GM13976 (cell line): Measurements from ENCODE around the gene PDZRN3.

Experiments used
- DNase-seq: peaks from one replicate; pipeline ENCODE4 v3.0.0; 2012; ENCODE audit warnings: low spot score
- in situ Hi-C: fragments of 300-500 bp; cut with MboI; formaldehyde crosslinking; loops from one replicate; pipeline ENCODE4 v1.12.0; 2022; ENCODE audit warnings: low sequenced_read_pairs, mixed read lengths, inconsistent platforms; ENCODE audit not compliant: unreplicated experiment
- TF ChIP-seq, protein P1 (sequence below): IDR thresholded peaks from 2 replicates; pipeline ENCODE4 v1.5.1; 2012; ENCODE audit warnings: borderline replicate concordance, mild to moderate bottlenecking; ENCODE audit not compliant: insufficient read depth; ENCODE audit errors: extremely low read depth, missing control alignments, control extremely low read depth

Gene PDZRN3

DNA sequence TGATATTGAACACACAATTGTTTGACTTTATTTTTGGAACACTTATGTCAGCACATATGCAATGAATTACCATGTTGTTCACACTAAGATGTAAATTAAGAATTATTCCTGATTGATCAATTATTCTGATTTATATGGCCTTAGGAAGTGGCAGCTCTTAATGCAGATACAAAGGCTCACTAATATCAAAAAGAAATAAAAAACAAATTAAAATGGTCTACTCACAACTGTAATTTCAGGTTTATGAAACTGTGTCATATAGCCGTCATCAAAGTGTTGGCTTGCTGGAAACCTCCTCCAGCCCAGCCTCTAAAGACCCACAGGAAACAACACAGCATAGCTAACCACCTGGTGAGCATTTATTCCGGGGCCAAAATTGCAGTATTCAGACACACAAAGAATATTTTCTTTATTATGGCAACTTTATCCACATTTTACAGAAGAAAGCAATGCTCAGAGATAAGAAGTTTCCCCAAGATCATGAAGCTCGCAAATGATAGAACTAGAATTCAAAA lies 33.4 kb downstream of the PDZRN3 start:
- in situ Hi-C loops = no loop called here
- no peak for DNase-seq
- TF ChIP-seq, protein P1, sequence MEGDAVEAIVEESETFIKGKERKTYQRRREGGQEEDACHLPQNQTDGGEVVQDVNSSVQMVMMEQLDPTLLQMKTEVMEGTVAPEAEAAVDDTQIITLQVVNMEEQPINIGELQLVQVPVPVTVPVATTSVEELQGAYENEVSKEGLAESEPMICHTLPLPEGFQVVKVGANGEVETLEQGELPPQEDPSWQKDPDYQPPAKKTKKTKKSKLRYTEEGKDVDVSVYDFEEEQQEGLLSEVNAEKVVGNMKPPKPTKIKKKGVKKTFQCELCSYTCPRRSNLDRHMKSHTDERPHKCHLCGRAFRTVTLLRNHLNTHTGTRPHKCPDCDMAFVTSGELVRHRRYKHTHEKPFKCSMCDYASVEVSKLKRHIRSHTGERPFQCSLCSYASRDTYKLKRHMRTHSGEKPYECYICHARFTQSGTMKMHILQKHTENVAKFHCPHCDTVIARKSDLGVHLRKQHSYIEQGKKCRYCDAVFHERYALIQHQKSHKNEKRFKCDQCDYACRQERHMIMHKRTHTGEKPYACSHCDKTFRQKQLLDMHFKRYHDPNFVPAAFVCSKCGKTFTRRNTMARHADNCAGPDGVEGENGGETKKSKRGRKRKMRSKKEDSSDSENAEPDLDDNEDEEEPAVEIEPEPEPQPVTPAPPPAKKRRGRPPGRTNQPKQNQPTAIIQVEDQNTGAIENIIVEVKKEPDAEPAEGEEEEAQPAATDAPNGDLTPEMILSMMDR = no peak

DNA sequence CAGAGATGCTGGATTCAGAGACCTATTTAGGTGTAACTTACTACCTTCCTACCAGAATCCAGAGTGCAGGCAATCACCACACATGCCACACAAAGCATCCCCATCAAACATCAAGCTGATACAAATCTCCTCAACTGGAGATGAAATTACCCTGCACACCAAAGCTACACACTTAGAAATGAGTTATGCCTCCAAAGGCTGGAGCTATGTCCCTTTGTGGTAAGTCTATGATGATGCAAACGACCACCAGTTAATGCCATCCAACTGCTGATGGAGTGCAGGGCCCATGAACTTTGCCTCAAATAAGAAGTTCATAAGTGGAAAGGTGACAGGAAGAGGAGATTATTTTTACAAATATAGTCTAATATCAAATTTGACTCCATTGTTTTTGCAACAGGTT lies 38.1 kb downstream of the PDZRN3 start:
- TF ChIP-seq, protein P1 = no peak
- in situ Hi-C loops = no loop called here
- no peak for DNase-seq

DNA sequence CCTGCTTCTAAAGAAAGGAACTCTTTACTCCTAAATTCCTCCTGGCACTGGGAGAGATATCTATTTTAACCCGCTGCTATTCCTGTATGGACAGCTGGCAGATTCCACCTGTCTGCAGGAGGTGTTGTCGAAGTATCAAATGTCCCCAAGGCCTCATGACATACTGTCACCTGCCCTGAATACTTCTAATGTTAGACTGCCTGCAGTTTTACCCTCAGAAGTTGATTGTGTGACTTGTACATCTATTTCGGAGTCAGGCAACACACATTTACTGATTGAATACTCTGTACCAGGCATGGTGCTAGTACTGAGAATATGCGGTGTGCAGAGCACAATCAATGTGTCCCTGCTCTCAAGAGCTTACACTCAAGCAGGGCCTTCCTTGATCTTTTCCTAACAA lies 38.6 kb downstream of the PDZRN3 start:
- no peak for DNase-seq
- in situ Hi-C loops = no loop called here
- TF ChIP-seq, protein P1 = no peak

DNA sequence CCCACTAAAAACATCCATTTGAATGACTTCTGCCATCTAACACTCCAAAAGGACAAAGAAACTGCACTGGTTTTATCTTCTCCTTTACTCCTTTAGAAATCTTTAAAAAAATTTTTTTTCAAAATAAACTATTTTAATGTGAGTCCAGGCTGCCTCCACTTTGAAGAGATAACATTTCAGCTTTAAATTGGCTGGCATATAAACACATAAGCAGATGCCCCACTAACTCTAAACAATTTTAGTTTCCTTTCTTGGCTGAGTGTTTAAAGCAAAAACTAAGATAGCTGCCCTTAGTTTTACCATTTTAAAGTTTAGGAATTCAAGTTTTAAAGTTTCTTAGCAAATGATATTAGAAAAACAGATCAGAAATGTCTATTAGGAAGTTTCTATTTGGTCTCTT lies 39.9 kb downstream of the PDZRN3 start:
- in situ Hi-C loops = no loop called here
- TF ChIP-seq, protein P1 = no peak
- no peak for DNase-seq

DNA sequence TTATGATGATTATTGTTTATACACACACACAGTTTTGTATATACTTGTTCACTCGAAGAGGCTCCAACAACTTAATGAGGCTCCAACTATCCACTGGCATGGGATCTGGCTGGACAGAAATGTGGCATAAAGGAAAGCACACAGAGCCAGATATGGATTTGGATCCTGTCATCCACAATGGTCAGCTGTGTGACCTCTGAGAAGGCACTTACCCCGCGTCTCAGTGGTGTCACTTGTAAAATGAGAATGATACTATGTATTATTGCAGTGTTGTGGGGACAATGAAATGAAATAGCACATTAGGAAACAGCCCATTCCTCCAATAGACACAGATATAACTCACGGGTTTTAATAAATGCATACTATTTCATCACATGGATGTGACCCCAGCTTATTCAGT lies 42.2 kb downstream of the PDZRN3 start:
- DNase-seq = no peak
- in situ Hi-C loops = no loop called here
- TF ChIP-seq, protein P1 = no peak

DNA sequence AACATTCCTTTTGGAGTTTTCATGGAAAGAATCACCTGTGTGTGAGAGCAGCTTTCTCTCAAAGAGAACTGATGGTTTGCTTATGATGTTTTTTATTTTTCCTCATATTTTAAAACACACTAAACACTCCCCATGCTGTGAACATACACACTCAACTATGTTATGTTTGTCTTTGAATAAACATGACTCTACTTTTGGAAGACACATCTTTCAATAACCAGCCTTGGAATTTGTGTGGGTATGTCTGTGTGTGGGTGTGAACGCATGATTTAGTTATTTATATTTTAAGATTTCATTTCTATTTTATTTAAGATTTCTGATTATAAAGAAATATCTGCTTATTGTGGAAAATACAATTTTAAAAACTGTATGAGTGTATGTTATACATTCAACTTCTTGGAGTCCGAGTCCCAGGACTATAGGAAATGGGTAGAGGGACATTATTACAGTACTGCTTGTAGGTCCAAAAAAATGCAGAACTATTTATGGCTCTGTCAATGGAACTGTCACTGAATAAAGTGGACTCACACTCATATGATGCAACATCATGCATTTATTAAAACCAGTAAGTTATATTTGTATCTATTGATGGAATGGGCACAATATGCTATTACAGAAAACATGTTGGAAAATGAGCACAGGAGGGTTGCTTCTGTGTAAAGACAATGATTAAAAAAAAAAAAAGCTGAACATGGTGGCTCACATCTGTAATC lies 43.5 kb downstream of the PDZRN3 start:
- no peak for DNase-seq
- in situ Hi-C loops = no loop called here
- TF ChIP-seq, protein P1 = no peak

DNA sequence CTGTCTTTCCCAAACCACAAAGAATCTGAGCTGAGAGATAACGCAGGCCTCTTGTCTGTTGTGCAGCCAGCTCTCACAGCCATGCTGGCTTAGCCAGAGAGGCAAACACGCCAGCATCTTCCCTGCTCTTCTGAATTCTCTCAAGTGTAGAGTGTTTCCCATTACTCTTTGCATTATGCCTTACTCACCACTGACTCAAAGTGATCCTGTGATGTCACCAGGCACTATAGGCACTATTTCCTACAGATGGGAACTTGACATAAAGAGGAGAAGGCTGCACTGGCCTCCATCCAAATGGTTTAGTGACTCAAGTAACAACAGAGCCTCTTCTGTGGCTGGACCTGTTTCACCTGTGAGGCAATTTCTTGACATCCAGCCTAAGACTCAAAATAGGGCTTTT lies 44.4 kb downstream of the PDZRN3 start:
- DNase-seq = no peak
- in situ Hi-C loops = no loop called here
- TF ChIP-seq, protein P1 = no peak
